GM20431 (cell line): ENCODE data around the gene MAD1L1.
"Not testable (repeated sequence)": the region's sequence is repeated elsewhere in the genome, so short reads cannot be mapped to it uniquely, and the experiment has no call there.

Source experiments
- in situ Hi-C: fragments of 300-500 bp; cut with MseI, MboI; formaldehyde crosslinking; loops from one replicate; pipeline ENCODE4 v1.15.0; 2020; ENCODE audit warnings: low sequenced_read_pairs; ENCODE audit not compliant: unreplicated experiment

Gene MAD1L1

DNA sequence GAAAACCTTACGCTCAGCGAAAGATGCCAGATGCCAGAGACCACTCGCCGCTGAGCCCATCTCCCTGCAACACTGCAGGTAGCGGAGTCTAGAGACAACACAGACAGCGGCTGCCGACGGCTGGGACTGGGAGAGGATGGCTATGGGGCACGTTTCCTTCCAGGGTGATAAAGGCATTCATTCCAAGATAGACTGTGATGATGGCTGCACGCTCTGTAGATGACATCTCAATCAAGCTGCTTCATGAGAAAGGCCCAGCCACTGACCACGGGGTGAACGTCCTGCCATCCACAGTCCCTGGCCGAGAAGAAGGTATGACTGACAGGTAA is 394.2 kb downstream of the MAD1L1 start:
- in situ Hi-C loops, result not testable (repeated sequence)

DNA sequence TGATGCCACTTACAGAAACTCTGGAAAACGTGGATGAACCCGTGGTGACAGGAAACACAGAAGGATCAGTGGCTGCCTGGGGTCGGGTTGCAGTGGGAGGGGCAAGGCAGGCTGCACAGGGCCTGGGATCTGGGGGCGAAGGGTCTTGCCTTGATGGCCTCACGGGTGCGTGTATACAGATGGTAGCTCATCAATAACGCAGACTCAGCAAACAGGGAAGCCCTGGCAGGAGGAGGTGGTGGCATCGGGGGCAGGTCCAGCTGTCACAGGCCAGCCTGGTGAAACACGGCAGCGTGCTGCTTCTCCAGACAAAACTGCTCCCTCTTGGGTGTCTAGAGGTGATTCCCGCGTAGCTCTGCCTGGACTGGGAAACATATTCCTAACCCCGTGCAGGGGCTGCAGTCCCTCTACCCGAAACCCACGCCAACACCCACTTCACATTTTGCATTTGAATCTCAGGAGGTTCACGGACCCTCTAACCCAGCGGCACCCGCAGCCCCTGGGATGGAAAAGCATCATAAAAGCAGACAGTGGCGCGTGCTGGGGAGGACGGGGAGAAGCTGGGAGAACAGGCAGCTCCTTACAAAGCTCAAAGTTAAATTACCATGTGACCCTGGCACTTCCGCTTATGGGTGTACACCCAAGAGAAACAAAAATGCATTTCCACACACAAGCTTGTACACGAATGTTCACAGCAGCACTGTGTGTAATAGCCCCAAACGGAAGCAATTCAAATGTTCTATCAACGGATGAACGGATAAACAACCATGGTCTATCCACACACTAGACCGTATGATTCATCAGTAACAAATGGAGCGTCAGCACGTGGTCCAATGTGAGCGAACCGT is 394.8 kb downstream of the MAD1L1 start:
- in situ Hi-C loops, result not testable (repeated sequence)

DNA sequence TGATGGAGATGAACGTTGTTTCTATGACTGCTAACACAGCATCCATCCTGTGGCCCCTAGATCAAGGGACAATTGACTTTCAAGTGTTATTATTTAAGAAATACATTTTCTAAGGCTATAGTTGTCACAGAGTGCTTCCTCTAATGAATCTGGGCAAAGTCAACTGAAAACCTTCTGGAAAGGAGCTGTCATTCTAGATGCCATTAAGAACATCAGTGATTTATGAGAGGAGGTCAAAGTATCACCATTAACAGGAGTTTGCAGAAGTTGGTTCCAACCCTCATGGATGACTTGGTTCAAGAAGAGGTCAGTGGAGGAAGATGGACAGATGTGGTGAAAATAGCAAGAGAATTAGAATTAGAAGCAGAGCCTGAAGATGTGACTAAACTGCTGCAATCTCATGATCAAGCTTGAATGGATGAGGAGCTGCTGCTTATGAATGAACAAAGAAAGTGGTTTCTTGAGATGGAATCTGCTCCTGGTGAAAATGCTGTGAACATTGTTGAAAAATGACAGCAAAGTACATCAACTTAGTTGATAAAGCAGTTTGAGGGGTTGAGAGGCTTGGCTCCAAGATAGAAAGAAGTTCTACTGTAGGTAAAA is 400.7 kb downstream of the MAD1L1 start:
- in situ Hi-C loops, result not testable (repeated sequence)

DNA sequence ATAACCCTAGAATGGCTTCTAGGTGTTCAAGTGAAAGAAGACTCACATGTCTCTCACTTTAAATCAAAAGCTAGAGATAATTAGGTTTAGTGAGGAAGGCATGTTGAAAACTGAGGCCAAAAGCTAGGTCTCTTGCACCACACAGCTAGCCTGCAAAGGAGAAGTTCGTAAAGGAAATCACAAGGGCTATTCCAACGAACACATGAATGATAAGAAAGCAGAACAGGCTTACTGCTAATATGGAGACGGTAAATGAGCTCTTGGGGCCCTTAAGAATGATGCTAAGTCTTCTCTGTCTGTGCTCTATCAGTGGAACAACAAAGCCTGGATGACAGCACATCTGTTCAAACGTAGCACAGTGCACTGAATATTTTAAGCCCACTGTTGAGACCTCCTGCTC is 401.3 kb downstream of the MAD1L1 start:
- in situ Hi-C loops, result not testable (repeated sequence)

DNA sequence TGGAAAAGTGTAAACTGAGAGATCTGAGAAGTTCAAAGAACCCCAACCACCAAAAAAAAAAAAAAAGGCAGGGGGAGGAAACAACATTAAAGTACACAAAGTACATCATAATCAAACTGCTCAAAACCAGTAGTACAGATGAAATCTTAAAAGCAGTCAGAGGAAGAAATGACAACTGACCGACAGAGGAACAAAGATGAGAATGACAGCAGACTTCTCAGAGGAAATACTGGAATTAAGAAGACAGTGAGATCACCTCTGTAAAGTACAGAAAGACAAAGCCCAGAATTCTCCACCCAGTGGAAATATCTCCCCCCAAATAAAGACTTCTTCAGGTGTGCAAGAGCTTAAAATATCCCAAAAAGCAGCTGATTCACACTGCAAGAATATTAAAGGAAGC is 403.1 kb downstream of the MAD1L1 start:
- in situ Hi-C loops, result not testable (repeated sequence)

DNA sequence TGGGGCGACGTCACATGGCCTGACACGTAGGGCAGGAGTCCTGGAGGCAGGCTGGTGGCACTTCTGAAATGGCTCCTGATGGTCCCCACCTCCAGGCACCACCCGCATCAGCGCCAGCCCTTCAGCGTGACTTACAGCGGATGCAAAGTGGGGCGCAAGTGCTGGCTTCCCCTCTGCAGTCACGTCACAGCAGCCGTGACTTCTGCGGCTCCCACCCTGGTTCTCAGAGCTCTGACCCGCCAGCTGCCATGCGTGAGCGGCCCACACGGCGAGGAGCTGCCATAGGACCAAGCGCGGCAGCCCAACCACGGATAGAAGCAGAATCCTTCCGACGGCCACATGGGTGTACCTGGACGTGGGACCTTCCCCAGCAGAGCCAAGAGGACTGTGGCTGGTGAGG is 403.6 kb downstream of the MAD1L1 start:
- in situ Hi-C loops, result no loop called here

DNA sequence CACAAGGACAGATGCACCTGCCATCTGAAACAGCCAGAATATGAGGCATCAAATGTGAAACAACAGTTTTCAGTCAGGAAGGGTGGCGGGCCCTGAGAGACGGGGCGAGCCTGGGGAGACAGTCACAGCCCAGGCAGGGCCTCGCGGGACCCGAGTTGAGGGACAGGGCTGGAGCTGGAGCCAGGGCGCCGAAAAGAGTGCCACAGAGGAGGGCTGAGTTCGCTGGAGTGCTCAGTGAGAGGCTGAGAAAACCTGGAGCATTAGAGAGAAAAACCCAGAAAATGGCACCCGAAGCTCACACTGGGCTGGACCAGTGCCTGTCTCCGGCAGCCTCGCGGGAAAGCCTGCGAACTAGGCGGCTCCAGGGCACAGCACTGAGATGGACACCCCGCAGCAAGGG is 404.6 kb downstream of the MAD1L1 start:
- in situ Hi-C loops, result not testable (repeated sequence)

DNA sequence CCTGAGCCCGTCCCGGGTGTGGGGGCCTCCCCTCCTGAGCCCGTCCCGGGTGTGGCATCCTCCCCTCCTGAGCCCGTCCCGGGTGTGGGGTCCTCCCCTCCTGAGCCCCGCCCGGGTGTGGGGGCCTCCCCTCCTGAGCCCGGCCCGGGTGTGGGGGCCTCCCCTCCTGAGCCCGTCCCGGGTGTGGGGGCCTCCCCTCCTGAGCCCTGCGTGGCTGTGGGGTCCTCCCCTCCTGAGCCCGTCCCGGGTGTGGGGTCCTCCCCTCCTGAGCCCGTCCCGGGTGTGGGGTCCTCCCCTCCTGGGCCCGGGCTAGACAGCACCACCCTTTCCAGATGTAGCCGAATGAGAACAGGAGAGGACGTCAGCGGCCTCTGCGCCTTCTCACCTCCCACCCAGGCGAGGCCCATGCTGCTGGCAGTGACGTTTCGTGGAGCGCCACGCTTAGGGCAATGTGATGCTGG is 405.2 kb downstream of the MAD1L1 start:
- in situ Hi-C loops, result not testable (repeated sequence)

DNA sequence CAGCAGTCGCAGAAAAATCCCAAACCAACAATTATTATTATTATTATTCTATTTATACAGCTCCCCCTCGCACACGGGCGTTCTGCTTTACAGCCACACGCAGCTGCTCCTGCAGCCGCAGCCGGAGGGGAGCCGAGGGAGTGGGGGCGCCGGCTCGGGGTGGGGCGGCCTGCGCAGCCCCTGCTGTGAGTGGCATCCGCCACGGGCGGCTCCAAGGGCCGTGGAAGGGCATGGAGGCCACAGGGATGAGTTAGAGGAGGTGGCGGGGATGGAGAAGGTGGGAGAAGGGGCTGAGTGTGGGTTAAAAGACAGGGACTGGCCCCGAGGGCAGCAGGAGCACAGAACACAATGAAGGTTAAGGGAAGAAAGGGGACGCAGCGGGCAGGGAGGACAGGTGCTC is 405.8 kb downstream of the MAD1L1 start:
- in situ Hi-C loops, result not testable (repeated sequence)

DNA sequence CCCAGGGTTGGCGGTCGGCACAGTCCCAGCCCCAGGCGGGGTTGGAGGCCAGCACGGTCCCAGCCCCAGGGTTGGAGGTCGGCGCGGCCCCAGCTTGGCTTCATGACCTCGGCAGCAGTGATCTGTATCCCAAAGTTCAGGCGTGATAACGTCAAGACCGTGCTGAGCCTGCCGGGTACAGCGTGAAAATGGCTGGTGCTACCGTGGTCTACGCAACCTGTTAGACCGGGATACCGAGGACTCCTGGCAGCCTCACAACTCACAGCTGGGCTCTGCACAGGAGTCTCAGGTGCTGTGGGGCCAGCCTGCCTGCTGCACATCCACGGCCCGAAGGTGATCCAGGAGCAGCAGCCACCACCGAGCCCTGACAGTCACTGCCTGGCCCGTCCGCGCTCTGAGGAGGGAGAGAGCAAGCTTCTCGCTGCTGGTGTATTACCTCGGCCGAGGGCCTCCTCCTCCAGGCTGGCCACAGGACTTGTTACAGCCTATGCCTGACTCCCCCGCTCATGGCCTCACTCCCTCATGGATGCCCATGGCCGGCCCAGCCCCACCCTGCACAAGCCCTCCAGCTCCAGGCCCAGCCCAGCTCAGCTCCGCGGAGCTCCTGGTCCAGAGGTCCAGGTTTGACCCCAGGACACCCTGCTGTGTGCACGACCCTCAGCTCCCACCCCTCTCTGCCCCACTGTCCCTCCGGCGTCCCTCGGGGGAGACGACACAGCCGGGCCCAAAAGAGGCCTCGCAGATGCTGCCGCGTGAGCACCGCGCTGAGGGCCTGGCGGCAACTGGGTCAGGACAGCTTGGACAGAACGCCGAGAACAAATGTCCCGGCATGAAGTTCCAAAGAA is 406.6 kb downstream of the MAD1L1 start:
- in situ Hi-C loops, result no loop called here

DNA sequence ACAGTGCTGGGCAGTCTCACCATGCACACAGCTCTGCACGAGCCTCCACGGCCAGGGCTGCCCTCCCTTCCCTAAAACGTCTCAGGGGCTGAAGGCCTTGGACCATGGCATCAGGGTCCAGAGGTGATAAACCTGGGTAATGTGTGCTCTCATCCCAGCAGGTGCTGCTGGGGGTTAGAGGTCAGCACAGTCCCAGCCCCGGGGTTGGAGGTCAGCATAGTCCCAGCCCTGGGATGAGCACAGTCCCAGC is 407.2 kb downstream of the MAD1L1 start:
- in situ Hi-C loops, result not testable (repeated sequence)

DNA sequence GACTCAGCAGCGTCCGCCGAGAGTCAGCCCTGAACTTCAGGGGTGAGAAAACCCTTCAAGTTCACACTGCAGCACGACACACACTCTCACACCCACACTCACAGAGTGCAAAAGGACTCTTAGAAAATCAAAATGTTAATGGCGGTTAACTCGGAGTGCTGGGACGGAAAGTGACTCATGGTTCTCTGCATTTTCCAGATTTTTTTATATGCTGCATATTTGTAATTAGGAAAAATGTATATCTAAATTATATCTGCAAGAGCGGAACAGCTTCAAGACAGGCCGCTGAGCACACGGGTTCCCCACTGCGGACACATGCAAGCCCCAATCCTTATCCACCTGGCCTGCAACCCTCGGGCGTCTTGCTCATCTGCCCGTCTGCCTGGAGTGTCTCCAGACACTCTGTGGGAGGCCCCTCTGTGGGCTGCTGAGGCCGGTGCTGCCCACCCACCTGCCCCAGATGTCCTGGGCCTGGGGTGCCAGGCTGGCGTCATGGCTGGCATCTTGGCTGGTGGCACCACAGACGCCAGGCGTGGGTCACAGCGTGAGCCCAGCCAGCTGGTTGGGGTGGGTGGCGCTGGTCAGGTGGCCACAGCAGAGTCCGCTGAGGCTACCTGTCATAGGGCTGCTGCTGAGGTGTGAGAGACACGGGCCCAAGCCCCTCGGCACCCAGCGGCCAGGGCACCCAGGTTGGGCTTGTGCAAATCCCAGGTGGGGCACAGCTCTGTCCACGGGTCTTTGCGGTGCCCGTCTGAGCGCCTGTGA is 407.7 kb downstream of the MAD1L1 start:
- in situ Hi-C loops, result loop anchor here (25.0 kb wide), 2 partner anchors 387 to 512 kb away; no protein-coding TSS in a partner anchor

DNA sequence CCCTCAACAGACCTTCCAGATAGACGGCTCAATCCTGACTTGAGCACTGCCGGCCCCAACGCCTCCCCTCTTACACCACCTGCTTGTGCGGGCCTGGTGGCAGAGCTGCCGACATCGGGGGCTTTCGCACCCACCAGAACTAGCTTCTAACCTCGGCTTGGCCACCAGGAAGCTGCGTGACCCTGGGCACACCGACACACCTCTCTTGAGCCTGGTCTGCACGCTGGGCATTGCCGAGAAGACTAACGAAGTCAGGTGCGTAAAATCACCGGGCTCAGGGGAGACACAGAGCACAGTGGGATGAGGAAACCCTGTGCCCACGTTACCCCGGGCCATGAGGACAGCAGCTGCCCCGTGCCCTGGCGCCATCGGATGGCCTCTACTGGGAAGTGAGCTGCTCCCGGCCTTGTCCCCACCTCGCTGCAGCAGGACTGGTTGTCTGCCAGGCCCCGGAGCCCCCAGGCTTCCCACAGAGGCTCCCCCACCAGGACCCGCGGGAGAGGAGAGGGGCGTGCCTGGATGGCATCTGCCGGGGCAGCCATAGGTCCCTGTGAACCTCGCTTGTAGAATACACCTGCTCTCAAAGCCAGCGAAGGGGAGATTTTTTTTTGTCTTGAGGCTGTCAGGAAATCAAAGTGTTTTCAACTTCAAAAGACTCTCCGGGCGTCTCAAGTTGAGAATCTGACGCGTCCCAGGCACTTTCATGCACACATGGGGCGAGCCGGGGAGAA is 408.4 kb downstream of the MAD1L1 start:
- in situ Hi-C loops, result loop anchor here (25.0 kb wide), 2 partner anchors 388 to 513 kb away; no protein-coding TSS in a partner anchor

DNA sequence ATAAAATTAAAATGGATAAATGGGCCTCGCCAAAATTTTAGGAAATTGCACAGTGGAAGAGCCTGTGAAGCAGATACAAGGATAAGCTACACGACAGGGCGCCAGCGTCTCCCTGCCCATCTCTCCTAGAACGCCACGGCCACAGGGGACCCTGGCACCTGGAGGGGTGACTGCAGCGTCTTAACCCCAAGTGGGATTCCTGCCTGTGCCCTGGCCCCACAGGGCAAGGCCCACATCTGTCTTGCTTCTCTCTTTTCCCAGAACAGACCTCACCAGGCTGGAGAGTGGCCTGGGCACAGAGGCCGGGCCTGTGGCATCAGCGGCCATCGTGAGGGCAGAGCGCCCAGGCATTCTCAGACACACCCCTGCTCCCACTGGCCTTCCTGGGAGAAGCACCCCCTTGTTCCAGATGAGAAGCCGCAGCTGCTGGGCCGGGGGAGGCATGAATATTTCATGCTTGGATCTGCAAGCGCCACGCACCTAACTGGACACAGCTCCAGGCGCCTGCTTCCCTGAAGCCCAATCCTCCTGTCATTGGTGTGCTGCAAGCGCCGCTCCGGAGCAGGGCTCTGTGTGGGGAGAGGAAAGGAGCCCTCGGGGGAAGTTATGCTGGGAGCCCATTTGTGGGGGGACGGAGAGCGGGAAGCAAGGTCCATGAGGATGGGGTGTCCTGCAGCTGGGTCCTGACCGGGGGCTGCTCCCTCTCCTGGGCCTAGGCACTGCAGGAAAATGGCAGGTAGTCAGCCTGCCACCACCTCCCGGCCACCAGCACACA is 409.2 kb downstream of the MAD1L1 start:
- in situ Hi-C loops, result loop anchor here (25.0 kb wide), 2 partner anchors 389 to 514 kb away; no protein-coding TSS in a partner anchor

DNA sequence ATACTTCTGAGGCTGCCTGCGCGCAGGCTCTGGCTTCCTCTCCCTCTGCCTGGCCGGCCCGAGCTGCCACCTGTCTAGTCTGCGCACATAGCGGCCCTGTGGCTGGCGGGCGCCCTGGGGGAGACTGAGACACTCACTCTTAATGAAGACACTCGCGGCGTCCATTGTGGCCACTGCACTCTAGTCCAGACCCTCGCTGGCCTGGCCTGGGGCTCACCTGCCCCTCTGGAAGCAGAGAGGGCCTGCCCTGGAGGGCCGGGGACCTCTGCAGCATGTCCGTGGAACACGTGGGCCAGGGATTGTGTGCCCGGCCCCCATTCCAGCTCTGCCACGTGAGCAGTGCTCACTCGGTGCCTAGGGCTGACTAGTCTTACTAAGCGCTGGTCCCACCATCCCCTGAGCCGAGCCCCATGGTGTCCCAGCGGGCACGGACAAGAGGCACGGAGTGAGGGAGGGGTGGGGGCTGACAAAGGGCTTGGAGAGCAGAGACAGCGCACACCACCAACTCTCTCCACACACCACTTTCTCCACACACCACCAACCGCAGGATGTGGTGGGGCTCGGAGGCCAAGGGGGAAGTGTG is 413.4 kb downstream of the MAD1L1 start:
- in situ Hi-C loops, result loop anchor here (25.0 kb wide), 2 partner anchors 393 to 518 kb away; no protein-coding TSS in a partner anchor

DNA sequence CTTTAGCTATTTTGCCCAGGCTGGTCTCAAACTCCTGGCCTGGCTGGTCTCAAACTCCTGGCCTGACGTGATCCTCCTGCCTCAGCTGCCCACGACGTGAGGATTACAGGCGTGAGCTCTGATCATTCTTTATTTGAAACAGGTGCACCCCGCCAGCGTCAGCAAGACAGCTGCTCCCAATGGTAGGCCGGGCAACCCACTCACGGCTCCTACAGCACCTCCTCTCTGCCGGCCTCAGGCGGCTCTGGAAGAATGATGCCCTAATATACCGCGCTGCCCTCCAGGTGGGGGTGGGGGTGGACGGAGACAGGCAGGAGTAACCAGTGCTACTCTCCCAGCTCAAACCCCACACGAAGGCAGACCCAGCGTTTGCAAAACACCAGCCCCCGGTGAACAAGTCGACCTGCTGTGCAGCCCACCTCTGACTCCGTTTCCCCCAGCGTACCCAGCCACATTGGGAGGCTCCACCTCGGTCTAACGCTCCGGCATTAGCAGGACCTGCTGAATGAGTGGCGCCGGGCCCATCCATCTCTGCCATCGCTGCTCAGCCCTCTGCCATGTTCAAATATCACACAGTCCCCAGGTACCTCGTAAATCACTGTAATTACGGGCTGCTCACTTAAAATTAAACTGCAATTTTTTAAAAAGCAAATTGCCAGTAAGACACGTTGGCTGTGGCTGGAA is 414.0 kb downstream of the MAD1L1 start:
- in situ Hi-C loops, result loop anchor here (25.0 kb wide), 2 partner anchors 394 to 519 kb away; no protein-coding TSS in a partner anchor

DNA sequence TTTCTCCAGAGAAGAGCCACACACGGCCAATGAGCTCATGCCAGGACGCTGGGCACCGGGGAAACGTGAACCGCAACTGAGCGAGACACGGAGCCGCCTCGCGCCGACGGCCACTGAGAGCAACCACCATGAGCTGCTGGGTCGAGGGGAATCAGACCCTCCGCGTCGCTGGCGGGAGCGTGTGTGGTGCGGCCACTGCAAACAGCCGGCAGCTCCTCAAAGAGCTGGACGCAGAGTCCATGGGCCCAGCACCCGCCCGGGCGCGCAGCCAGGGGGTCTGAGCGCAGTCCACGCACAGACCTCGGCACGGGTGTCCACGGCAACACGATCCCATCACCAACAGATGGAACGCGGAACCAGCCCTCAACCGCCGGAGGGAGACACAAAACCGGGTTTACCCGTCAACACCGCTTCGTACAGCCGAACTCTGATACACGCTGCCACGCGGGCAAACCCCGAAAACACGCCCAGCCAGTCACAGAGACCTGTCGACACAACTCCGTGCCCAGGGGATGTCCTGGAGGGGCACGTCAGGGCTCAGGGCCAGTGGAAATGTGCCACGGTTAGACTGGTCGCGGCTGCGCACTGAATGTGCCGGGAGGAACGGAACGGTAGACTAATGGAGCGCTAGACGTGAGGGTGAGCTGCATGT is 415.6 kb downstream of the MAD1L1 start:
- in situ Hi-C loops, result loop anchor here (25.0 kb wide), 2 partner anchors 395 to 520 kb away; no protein-coding TSS in a partner anchor
